IMR-90 (cell line): ENCODE data around the gene RTL1. TPM values are rescaled to one million over a fixed set of nuclear protein-coding genes. Genes with fewer than 3 reads are reported as not detected.

Experiments used
- ATAC-seq: fragments of 200-7000 bp; cut with Tn5 transposase; 2 replicates; pipeline ENCODE4 v1.9.1; 2020; ENCODE audit warnings: low read depth, mild to moderate bottlenecking, moderate library complexity
- BruUV-seq: library from RNA; stranded (reverse); fragments of 400-500 nt; replicated peaks from 2 replicates; lab custom pipeline; 2021; lab: Mats Ljungman, UMichigan
- CTCF ChIA-PET: fragments of 300-600 bp; formaldehyde crosslinking; extraction: SDS; loops from one replicate; lab custom pipeline; 2021; ENCODE audit warnings: antibody characterized with exemption; lab: Yijun Ruan, JAX
- POLR2A ChIA-PET: fragments of 300-600 bp; sonication (Branson Sonifier 250); formaldehyde crosslinking; loops from one replicate; lab custom pipeline; 2022; ENCODE audit warnings: antibody characterized with exemption; ENCODE audit not compliant: unreplicated experiment; lab: Charles Lee
- DNase-seq: peaks from one replicate; pipeline ENCODE4 v3.0.0; 2013
- H2AFZ ChIP-seq: replicated peaks from 2 replicates; pipeline ENCODE3; 2013; ENCODE audit warnings: low read length, mild to moderate bottlenecking; ENCODE audit not compliant: poor library complexity
- H2AK5ac ChIP-seq: 2 replicates; pipeline ENCODE4 v1.6.1; 2013; ENCODE audit warnings: low read depth, low read length, inconsistent platforms
- H2AK9ac ChIP-seq: replicated peaks from 2 replicates; pipeline ENCODE3; 2013; ENCODE audit warnings: mild to moderate bottlenecking, low read depth, low read length, moderate library complexity; ENCODE audit not compliant: poor library complexity
- H2BK120ac ChIP-seq: 2 replicates; pipeline ENCODE4 v1.6.1; 2013; ENCODE audit warnings: low read depth, low read length, inconsistent platforms
- H2BK15ac ChIP-seq: 3 replicates; pipeline ENCODE4 v1.6.1; 2013; ENCODE audit warnings: low read depth, low read length, inconsistent platforms
- H2BK20ac ChIP-seq: 2 replicates; pipeline ENCODE4 v1.6.1; 2013; ENCODE audit warnings: low read depth, mild to moderate bottlenecking, inconsistent platforms, low read length, moderate library complexity
- H2BK5ac ChIP-seq: 2 replicates; pipeline ENCODE4 v1.6.1; 2013; ENCODE audit warnings: mild to moderate bottlenecking, low read depth, low read length, inconsistent platforms; ENCODE audit not compliant: poor library complexity, severe bottlenecking
- H3K14ac ChIP-seq: replicated peaks from 2 replicates; pipeline ENCODE4 v1.6.1; 2013; ENCODE audit warnings: low read depth, low read length, inconsistent platforms
- H3K18ac ChIP-seq: 2 replicates; pipeline ENCODE4 v1.6.1; 2013; ENCODE audit warnings: low read depth, low read length, control low read depth
- H3K23ac ChIP-seq: 2 replicates; pipeline ENCODE4 v1.6.1; 2013; ENCODE audit warnings: low read depth, low read length, inconsistent platforms
- H3K27ac ChIP-seq: 2 replicates; pipeline ENCODE4 v1.5.1; 2013; ENCODE audit warnings: mild to moderate bottlenecking, control low read depth, low read length; ENCODE audit not compliant: insufficient read depth
- H3K27me3 ChIP-seq: 2 replicates; pipeline ENCODE4 v1.6.1; 2013; ENCODE audit warnings: low read length; ENCODE audit not compliant: control insufficient read depth, insufficient read depth
- H3K36me3 ChIP-seq: 2 replicates; pipeline ENCODE4 v1.6.1; 2013; ENCODE audit warnings: low read length, mixed read lengths; ENCODE audit not compliant: control insufficient read depth, insufficient read depth
- H3K4ac ChIP-seq: 2 replicates; pipeline ENCODE4 v1.6.1; 2013; ENCODE audit warnings: low read depth, low read length, inconsistent platforms
- H3K4me1 ChIP-seq: 2 replicates; pipeline ENCODE4 v1.6.1; 2013; ENCODE audit warnings: low read length, mixed read lengths; ENCODE audit not compliant: control insufficient read depth, insufficient read depth
- H3K4me2 ChIP-seq: 2 replicates; pipeline ENCODE4 v1.6.1; 2013; ENCODE audit warnings: low read depth, mild to moderate bottlenecking, control low read depth, low read length, moderate library complexity
- H3K4me3 ChIP-seq: 2 replicates; pipeline ENCODE4 v1.5.1; 2013; ENCODE audit warnings: low read depth, mild to moderate bottlenecking, control low read depth, low read length, moderate library complexity; ENCODE audit not compliant: insufficient read depth
- H3K56ac ChIP-seq: 2 replicates; pipeline ENCODE4 v1.6.1; 2013; ENCODE audit warnings: low read length, inconsistent platforms; ENCODE audit not compliant: insufficient read depth; ENCODE audit errors: extremely low read depth
- H3K79me1 ChIP-seq, 2 experiments: 2 replicates each; pipeline ENCODE4 v1.6.1; 2013; ENCODE audit warnings: low read length in 2 of 2, inconsistent platforms in 1 of 2, low read depth in 1 of 2
- H3K9ac ChIP-seq: 2 replicates; pipeline ENCODE4 v1.6.1; 2013; ENCODE audit warnings: low read depth, low read length, control low read depth
- H3K9me1 ChIP-seq: 2 replicates; pipeline ENCODE4 v1.6.1; 2013; ENCODE audit warnings: low read length, inconsistent platforms; ENCODE audit not compliant: insufficient read depth
- H3K9me3 ChIP-seq: 2 replicates; pipeline ENCODE4 v1.6.1; 2013; ENCODE audit warnings: low read length; ENCODE audit not compliant: control insufficient read depth, insufficient read depth
- H4K20me1 ChIP-seq: 2 replicates; pipeline ENCODE4 v1.6.1; 2013; ENCODE audit warnings: low read length, inconsistent platforms; ENCODE audit not compliant: insufficient read depth
- H4K5ac ChIP-seq: 2 replicates; pipeline ENCODE4 v1.6.1; 2013; ENCODE audit warnings: mild to moderate bottlenecking, low read depth, low read length, control low read depth
- H4K8ac ChIP-seq, 2 experiments: 2 replicates each; pipeline ENCODE4 v1.6.1; 2013; ENCODE audit warnings: low read depth in 2 of 2, low read length in 2 of 2, control low read depth in 1 of 2, inconsistent platforms in 1 of 2
- H4K91ac ChIP-seq: 2 replicates; pipeline ENCODE4 v1.6.1; 2013; ENCODE audit warnings: low read depth, low read length, inconsistent platforms; ENCODE audit not compliant: insufficient read depth
- BHLHE40 ChIP-seq: fragments of 150-350 bp; IDR thresholded peaks from 2 replicates; pipeline ENCODE4 v1.6.1; 2016; ENCODE audit warnings: mild to moderate bottlenecking, low read depth, low read length
- ELK1 ChIP-seq: fragments of 150-350 bp; IDR thresholded peaks from 2 replicates; pipeline ENCODE4 v1.6.1; 2016; ENCODE audit warnings: low read depth, mild to moderate bottlenecking, low read length, moderate library complexity, borderline replicate concordance
- FOS ChIP-seq: fragments of 150-350 bp; IDR thresholded peaks from 2 replicates; pipeline ENCODE4 v1.6.1; 2016; ENCODE audit warnings: low read depth, low read length
- MAFK ChIP-seq: IDR thresholded peaks from 2 replicates; pipeline ENCODE4 v1.6.1; 2012; ENCODE audit warnings: low read depth, low read length, improper control_type of control experiment
- RAD21 ChIP-seq: IDR thresholded peaks from 2 replicates; pipeline ENCODE4 v1.6.1; 2012; ENCODE audit warnings: low read length, improper control_type of control experiment
- RCOR1 ChIP-seq: IDR thresholded peaks from 2 replicates; pipeline ENCODE4 v1.6.1; 2012; ENCODE audit warnings: mild to moderate bottlenecking, low read length, improper control_type of control experiment; ENCODE audit not compliant: insufficient replicate concordance
- WGBS, 2 experiments: methylation state at CpG; one replicate each; pipeline versions ENCODE4 v1.1.5 to v1.1.7; 2013; ENCODE audit warnings: missing lambda C conversion rate in 2 of 2; ENCODE audit not compliant: insufficient read length in 1 of 2; ENCODE audit errors: extremely low coverage in 2 of 2; 5-methylcytosine and 5-hydroxymethylcytosine counted together
- dilution Hi-C: fragments of 300-500 bp; cut with HindIII; formaldehyde crosslinking; loops from one replicate; pipeline ENCODE4 v1.14.3; 2018; ENCODE audit warnings: low sequenced_read_pairs; ENCODE audit not compliant: unreplicated experiment
- in situ Hi-C: fragments of 300-500 bp; cut with MboI; formaldehyde crosslinking; loops from 3 replicates; pipeline ENCODE4 v1.14.3; 2019; ENCODE audit warnings: low sequenced_read_pairs, inconsistent platforms, mixed read lengths
- intact Hi-C: fragments of 100-400 bp; cut with micrococcal nuclease; formaldehyde crosslinking; loops from 2 replicates; pipeline ENCODE4 v1.10.0; 2022
- polyA plus RNA-seq, 3 experiments: library from polyadenylated mRNA; depleted of rRNA; stranded (reverse); fragments of >200 nt; gene quantifications; 2 replicates each; pipeline ENCODE4 v1.2.3, GENCODE V29; 2012; ENCODE audit warnings: low replicate concordance in 1 of 3
- total RNA-seq: library from RNA; depleted of rRNA; stranded (reverse); fragments of >200 nt; gene quantifications from 2 replicates; pipeline ENCODE4 v1.2.3, GENCODE V29; 2012

The RTL1 gene
- total and polyA plus RNA-seq, 2 of the 4 experiments (the other 2 are of a cell fraction) = not detected

- CTCF ChIA-PET = interaction anchor here (0.6 kb wide), 1 partner anchor 273 kb away, joined by 3 read pairs; no protein-coding TSS in a partner anchor
Measured at GRCh38 chr14:100832311-100832960, 71.1 kb downstream of the RTL1 start.

More at GRCh38 chr14:100832311-100832960, 71.1 kb downstream of the RTL1 start:
- peaks cover 3% of the 10 kb centered on the region; the same call in 1 of the 2 replicates for H3K9me1 ChIP-seq
- H4K20me1 ChIP-seq = peaks cover 98% of the 10 kb centered on the region
- no peak overlapping the region for H3K18ac ChIP-seq
- no peak overlapping the region for H2BK120ac ChIP-seq
- no peak overlapping the region for H2BK5ac ChIP-seq
- ATAC-seq (no peak), DNase-seq (no peak)
- in situ Hi-C loops = loop anchor here (10.0 kb wide), 1 partner anchor 428 kb away; no protein-coding TSS in a partner anchor
- no peaks in the 10 kb centered on the region for H3K27me3 ChIP-seq
- no peak overlapping the region for H3K27ac ChIP-seq
- whole genome bisulfite sequencing, 2 experiments = 78% methylated on average over 4 of the region's 21 CpGs; no CpG with 5 or more reads in 1 of the 2 experiments
- no peak for TF ChIP-seq MAFK
- no peak for TF ChIP-seq FOS
- no peak for TF ChIP-seq RCOR1
- TF ChIP-seq BHLHE40 = no peak
- no peak for TF ChIP-seq RAD21
- no peak for TF ChIP-seq ELK1
- POLR2A ChIA-PET = no interaction called here
- peaks cover 5 to 71% of the 10 kb centered on the region in 2 experiments; a peak in 3 of 4 replicates for H3K79me1 ChIP-seq
- no peak overlapping the region for H4K91ac ChIP-seq
- H2AK5ac ChIP-seq = no peak overlapping the region
- H2BK15ac ChIP-seq = no peak overlapping the region
- no peak overlapping the region for H3K14ac ChIP-seq
- BruUV-seq = no TSS peak
- no peak overlapping the region for H3K4me2 ChIP-seq
- H4K5ac ChIP-seq = no peak overlapping the region
- H3K23ac ChIP-seq = no peak overlapping the region
- H2BK20ac ChIP-seq = no peak overlapping the region
- H3K4me1 ChIP-seq = peaks cover 5% of the 10 kb centered on the region; the same call in 1 of the 2 replicates
- H4K8ac ChIP-seq = no peak overlapping the region
- no peak overlapping the region for H3K4ac ChIP-seq
- no peak overlapping the region for H2AK9ac ChIP-seq
- intact Hi-C loops = no loop called here
- no peak overlapping the region for H3K9ac ChIP-seq
- H3K36me3 ChIP-seq = peaks cover 78% of the 10 kb centered on the region
- no peak overlapping the region for H2AFZ ChIP-seq
- dilution Hi-C loops = no loop called here
- H3K9me3 ChIP-seq = no peaks in the 10 kb centered on the region
- no peak overlapping the region for H3K56ac ChIP-seq
- H3K4me3 ChIP-seq = no peak overlapping the region
